Lower lobe of right lung (tissue), 2 donors: ENCODE data around the gene CCDC93. TPM values are rescaled to one million over a fixed set of nuclear protein-coding genes. Genes with fewer than 3 reads are reported as not detected.

Source experiments
- ATAC-seq, 2 donors: fragments of 200-7000 bp; cut with Tn5 transposase; one replicate each; pipeline ENCODE4 v1.9.1; 2020 to 2022; ENCODE audit warnings: mild to moderate bottlenecking in 2 of 2, moderate library complexity in 2 of 2
- DNase-seq: peaks from one replicate; pipeline ENCODE4 v3.0.0-alpha.2; 2020
- H3K27ac ChIP-seq: fragments of 200-600 bp; one replicate; pipeline ENCODE4 v1.8.0; 2022
- H3K27me3 ChIP-seq: fragments of 200-600 bp; one replicate; pipeline ENCODE4 v1.8.0; 2022; ENCODE audit warnings: low read depth
- H3K36me3 ChIP-seq: fragments of 200-600 bp; one replicate; pipeline ENCODE4 v1.8.0; 2022; ENCODE audit warnings: mild to moderate bottlenecking
- H3K4me1 ChIP-seq: fragments of 200-600 bp; one replicate; pipeline ENCODE4 v1.8.0; 2022
- H3K4me3 ChIP-seq: fragments of 200-600 bp; one replicate; pipeline ENCODE4 v1.8.0; 2022; ENCODE audit warnings: mild to moderate bottlenecking
- H3K9me3 ChIP-seq: fragments of 200-600 bp; one replicate; pipeline ENCODE4 v1.8.0; 2022
- CTCF ChIP-seq: fragments of 200-600 bp; IDR thresholded peaks from one replicate; pipeline ENCODE4 v1.8.0; 2022; ENCODE audit warnings: antibody characterized with exemption, mild to moderate bottlenecking
- intact Hi-C: fragments of 100-400 bp; cut with DNase I; formaldehyde crosslinking; loops from one replicate; pipeline ENCODE4 v1.11.0; 2022
- total RNA-seq: library from RNA; stranded (reverse); fragmentation: NEBNext Ultra II Directional; extraction: Animal tissue kit (Norgen Biotek cat#: 25700); gene quantifications from one replicate; pipeline ENCODE4 v1.2.1, GENCODE V29; 2021
- donor health status: DM: no; HTN: yes; CAD: no; lungs with severe emphysema.

The CCDC93 gene
- total RNA-seq, 1 donor from 2014 or later, result 47.3 TPM

- Histone ChIP-seq H3K36me3 (no peaks in the 10 kb centered on the region), H3K4me1 (peaks cover 8% of the 10 kb centered on the region), H3K27me3 (peaks cover 4% of the 10 kb centered on the region), H3K9me3 (no peaks in the 10 kb centered on the region), H3K27ac (no peak overlapping the region), H3K4me3 (no peak overlapping the region)
- DNase-seq, result no peak
- peak; percentile 64 for TF ChIP-seq CTCF
- intact Hi-C loops, result loop anchor here (10.0 kb wide), 1 partner anchor 808 kb away; no protein-coding TSS in a partner anchor
- ATAC-seq, result peak; percentile 45 to 86
Observed at GRCh38 chr2:118046634-118047210, 32.9 kb upstream of the CCDC93 start.

- Histone ChIP-seq H3K4me1 (peaks cover 8% of the 10 kb centered on the region), H3K36me3 (no peaks in the 10 kb centered on the region), H3K4me3 (no peak overlapping the region), H3K27me3 (peaks cover 4% of the 10 kb centered on the region), H3K9me3 (no peaks in the 10 kb centered on the region), H3K27ac (no peak overlapping the region)
- no peak for TF ChIP-seq CTCF
- intact Hi-C loops, result loop anchor here (10.0 kb wide), 1 partner anchor 810 kb away; no protein-coding TSS in a partner anchor
- ATAC-seq, result no peak
- no peak for DNase-seq
Observed at GRCh38 chr2:118045286-118045685, 31.4 kb upstream of the CCDC93 start.

- Histone ChIP-seq H3K4me1 (peaks cover 8% of the 10 kb centered on the region), H3K4me3 (no peak overlapping the region), H3K36me3 (no peaks in the 10 kb centered on the region), H3K9me3 (no peaks in the 10 kb centered on the region), H3K27ac (no peak overlapping the region), H3K27me3 (peaks cover 4% of the 10 kb centered on the region)
- no peak for TF ChIP-seq CTCF
- ATAC-seq (no peak), DNase-seq (no peak)
- intact Hi-C loops, result loop anchor here (10.0 kb wide), 1 partner anchor 810 kb away; no protein-coding TSS in a partner anchor
Observed at GRCh38 chr2:118044854-118045253, 31.0 kb upstream of the CCDC93 start.

GRCh38 chr2:118044103-118044716, 30.3 kb upstream of the CCDC93 start:
- DNase-seq (no peak), ATAC-seq (no peak)
- Histone ChIP-seq H3K36me3 (no peaks in the 10 kb centered on the region), H3K9me3 (no peaks in the 10 kb centered on the region), H3K4me3 (no peak overlapping the region), H3K4me1 (peaks cover 8% of the 10 kb centered on the region), H3K27ac (no peak overlapping the region), H3K27me3 (peaks cover 4% of the 10 kb centered on the region)
- TF ChIP-seq CTCF, result no peak
- intact Hi-C loops, result loop anchor here (10.0 kb wide), 1 partner anchor 811 kb away; no protein-coding TSS in a partner anchor

- Histone ChIP-seq H3K36me3 (no peaks in the 10 kb centered on the region), H3K27ac (no peak overlapping the region), H3K27me3 (peaks cover 4% of the 10 kb centered on the region), H3K4me3 (no peak overlapping the region), H3K4me1 (no peaks in the 10 kb centered on the region), H3K9me3 (peaks cover 5% of the 10 kb centered on the region)
- no peak for DNase-seq
- TF ChIP-seq CTCF, result no peak
- peak; percentile 29 to 63 for ATAC-seq
- intact Hi-C loops, result loop anchor here (10.0 kb wide), 1 partner anchor 814 kb away; no protein-coding TSS in a partner anchor
Observed at GRCh38 chr2:118040891-118041290, 27.0 kb upstream of the CCDC93 start.
